ENCODE results near the gene PPL.
"Not testable (repeated sequence)": the region's sequence is repeated elsewhere in the genome, so short reads cannot be mapped to it uniquely, and the experiment has no call there.

PPL gene, protein sequence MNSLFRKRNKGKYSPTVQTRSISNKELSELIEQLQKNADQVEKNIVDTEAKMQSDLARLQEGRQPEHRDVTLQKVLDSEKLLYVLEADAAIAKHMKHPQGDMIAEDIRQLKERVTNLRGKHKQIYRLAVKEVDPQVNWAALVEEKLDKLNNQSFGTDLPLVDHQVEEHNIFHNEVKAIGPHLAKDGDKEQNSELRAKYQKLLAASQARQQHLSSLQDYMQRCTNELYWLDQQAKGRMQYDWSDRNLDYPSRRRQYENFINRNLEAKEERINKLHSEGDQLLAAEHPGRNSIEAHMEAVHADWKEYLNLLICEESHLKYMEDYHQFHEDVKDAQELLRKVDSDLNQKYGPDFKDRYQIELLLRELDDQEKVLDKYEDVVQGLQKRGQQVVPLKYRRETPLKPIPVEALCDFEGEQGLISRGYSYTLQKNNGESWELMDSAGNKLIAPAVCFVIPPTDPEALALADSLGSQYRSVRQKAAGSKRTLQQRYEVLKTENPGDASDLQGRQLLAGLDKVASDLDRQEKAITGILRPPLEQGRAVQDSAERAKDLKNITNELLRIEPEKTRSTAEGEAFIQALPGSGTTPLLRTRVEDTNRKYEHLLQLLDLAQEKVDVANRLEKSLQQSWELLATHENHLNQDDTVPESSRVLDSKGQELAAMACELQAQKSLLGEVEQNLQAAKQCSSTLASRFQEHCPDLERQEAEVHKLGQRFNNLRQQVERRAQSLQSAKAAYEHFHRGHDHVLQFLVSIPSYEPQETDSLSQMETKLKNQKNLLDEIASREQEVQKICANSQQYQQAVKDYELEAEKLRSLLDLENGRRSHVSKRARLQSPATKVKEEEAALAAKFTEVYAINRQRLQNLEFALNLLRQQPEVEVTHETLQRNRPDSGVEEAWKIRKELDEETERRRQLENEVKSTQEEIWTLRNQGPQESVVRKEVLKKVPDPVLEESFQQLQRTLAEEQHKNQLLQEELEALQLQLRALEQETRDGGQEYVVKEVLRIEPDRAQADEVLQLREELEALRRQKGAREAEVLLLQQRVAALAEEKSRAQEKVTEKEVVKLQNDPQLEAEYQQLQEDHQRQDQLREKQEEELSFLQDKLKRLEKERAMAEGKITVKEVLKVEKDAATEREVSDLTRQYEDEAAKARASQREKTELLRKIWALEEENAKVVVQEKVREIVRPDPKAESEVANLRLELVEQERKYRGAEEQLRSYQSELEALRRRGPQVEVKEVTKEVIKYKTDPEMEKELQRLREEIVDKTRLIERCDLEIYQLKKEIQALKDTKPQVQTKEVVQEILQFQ (N-terminal part only)

DNA sequence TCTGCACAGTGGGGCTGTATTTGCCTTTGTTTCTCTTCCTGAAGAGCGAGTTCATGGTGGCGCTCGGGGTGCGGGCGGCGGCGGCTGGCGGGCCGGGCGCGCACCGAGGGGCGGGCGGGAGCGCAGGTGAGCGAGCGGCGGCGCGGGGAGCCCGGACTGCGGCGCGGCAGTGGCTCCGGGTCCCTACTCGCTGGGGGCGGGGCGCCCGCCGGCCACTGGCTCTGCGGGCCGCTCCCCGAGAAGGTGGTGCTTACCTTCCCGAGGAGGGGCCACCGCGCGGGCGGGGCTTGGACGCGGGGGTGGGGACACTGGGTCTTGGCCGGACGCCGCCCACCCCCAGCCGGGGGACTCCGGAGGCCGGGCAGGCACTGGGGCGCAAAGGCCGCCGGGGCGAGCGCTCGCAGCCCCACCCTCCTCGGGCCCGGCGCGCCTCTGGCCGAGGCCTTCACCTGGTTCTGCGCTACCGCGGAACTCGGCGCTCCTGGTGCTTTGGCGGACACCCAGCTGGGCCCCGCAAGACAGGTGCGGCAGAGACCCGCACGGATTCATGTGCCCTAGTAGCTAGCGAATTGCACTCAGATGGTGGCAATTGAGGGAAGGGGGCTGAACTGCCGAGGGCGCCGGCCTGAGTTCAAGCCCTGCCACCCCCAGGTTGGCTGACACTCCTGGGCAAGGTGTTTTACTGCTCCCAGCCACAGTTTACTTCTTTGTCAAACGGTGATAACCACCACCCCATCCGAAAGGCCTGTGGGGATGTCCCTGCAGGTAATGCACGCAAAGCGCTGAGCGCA, at the start of gene PPL:
Gene PPL, minus strand, starts transcription at position 158 of the 791 bp plus-strand sequence. Its CDS starts 103 bp downstream, at position 55.
- DNase-seq: no peak

DNA sequence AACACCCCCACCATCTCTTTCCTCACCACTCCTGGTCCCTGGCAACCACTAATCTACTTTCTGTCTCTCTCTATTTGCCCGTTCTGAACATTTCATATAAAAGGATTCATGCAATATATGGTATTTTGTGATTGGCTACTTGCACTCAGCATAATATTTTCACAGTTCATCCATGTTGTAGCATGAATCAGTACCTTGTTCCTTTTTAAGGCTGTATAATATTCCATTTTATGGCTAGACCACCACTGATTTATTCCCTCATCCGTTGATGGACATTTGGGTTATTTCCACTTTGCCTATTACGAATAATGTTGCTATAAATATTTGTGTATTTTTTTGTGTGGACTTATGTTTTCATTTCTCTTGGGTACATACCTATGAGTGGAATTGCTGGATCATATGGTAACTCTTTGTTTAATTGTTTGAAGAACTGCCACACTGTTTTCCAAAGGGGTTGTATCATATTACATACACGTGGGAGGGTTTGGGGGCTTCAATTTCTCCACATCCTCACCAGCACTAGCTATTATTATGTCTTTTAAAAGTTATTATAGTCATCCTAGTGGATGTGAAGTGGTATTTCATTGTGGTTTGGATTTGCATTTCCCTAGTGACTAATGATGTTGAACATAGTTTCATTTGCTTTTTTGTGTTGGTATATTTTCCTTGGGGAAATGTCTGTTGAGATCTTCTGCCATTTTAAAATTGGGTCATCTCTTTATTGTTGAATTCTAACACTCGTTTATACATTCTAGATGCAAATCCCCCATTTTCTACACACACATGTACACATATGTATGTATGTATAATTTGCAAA, 47.4 kb upstream of the PPL start:
- no peak for DNase-seq

DNA sequence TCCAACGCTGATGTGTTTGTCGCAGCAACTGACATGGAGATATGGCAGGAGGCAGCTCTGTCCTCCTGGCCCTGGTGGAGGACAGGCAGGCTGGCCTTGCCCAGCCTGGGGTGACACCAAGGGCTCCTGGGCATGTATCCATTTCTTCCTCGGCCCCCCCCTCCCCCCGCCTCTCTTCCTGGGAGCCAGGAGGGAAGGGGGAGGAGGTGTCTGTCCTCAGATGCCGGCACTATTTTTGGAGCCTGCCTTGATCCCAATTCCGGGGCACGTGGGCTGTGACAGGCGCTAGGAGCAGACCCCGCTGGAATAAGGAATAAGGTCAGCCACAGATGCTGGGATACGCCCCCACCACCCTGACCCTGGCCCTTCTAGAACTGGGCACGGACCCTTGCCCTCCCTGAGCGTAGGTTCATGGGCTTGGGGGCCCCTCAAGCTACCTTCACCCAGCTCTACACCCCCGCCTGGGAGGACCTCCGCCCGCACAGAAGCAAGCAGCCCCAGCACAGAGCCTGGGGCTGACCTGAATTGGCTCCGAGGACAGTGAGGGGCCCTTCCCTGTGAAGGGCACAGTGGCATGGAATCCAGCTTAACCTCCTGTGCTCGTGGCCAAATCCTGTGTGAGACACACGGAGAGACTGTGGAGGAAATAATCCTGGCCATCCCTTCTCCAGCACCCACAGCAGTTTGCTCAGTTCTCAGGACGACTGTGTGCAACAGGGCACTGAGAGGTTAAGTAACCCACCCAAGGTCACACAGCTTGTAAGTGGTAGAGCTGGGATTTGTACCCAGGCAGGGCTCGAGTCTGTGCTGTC, 45.3 kb upstream of the PPL start:
- no peak for DNase-seq

DNA sequence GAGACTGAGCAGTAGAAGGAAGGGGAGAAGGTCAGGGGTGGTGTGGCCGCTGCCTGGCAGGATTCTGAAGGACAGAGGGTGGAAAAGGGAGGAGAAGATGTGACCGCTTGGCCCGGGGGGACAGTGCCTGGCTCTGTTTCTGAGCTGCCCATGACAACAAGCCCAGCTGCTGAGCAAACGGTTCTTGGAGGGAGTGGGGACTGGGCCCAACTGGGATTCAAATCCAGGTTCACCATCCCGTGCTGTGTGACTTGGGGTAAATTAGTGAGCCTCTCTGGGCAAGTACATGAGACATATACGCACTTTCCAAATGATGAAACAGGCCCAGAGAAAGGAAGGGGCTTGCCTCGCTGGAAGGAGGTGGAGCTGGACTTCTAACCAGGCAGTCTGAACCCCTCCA, 44.5 kb upstream of the PPL start:
- DNase-seq: no peak

DNA sequence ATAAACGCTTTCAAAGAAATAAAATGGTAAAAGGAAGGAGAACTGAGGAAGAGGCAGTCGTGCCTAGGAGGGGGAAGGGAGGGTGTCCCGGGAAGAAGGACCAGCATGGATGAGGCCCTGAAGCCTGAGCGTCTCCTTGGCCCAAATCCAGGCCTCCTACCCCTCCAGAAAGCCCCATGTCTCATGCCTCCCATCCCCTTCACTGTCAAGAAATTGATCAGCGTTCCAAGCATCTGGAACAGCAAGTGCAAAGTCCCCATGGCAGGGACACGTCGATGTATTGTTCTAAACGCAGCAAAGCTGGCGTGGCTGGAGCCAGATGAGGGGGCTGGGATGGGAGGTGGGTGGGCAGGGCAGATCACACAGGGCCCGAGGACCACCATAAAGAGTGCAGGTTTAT, 43.7 kb upstream of the PPL start:
- DNase-seq: no peak

DNA sequence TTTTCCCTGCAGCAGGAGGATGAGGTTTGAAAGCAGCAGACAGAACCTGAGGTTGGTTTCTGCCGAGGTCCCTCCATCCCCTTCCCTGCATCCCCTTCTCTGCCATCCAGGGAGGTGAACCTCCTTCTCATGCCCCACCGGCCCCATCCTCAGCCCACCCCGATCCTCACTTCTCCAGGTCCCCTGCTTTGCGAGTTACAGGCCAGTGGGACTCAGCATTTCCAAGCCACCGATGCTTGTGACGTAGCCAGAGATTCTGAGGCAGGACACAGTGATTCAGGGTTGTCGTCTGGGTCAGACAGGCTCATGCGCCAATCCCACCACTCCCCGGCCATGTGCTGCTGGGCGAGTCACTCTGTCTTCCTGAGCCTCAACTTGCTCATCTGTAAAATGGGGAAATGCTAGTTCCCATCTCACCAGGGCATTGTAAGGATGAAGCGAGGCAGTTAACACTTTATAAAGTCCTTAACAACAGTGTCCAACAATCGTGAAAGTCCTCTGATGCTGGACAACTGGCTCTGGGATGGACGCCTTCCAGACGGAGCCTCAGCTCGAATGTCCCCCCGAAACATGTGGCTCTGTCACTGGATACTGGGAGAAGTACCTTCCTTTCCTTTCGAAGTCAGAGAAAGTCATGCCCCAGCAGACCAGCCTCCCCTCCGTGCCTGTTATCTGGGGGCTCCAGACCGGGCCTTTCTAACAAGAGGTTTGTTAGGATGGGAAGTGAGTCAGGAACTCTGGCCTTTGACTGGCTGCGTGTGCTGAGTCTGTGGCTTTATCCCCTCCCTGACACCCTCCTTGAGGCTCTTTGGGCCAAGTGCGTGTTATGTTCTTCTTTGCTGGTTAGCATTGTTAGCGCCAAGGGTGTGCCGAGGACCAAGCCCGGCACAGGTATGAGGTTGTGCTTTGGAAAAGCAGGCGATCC, 43.0 kb upstream of the PPL start:
- DNase-seq: no peak

DNA sequence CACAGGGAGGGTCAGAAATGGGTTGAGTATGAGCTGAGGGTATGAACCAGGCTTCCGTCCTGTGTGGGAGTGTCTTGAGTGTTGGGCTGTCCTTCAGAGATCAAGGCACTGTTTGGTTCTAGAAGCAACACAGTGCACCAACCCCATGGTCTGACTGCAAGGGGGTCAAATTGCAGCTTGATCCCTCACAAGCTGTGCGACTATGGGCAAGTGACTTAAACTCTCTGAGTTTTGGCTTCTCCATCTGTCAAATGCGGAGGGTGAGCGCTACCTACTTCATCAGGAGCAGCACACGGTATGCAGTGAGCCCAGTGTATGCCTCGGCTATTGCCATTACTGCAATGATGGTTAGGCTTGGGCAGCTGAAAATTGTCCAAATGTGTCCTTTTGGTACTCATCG, 42.2 kb upstream of the PPL start:
- no peak for DNase-seq

DNA sequence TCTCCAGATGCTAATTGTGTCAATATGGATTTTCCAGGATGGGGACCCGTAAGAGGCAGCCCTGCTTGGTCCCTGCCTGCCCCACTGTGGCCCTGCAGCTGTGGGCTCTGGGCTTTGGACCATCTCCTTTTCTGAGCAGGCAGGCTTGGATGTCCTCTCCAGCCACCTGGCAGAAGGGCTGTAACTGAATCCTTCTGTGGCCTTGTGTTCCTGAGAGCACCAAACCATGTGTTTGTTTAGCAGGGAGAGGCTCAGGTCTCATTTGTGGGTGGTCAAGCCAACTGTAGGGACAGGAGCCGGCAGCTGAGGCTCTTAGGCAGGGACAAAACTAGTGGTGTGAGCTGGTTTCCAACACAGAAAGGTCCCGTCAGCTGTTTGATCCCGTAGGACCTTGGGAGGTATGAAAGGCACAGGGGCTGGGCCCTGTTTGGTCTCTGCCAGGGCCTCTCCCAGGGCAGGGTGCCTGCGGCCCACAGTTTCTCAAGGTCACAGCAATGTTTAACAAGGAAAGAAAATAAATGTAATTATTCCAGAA, 39.7 kb upstream of the PPL start:
- DNase-seq: no peak

DNA sequence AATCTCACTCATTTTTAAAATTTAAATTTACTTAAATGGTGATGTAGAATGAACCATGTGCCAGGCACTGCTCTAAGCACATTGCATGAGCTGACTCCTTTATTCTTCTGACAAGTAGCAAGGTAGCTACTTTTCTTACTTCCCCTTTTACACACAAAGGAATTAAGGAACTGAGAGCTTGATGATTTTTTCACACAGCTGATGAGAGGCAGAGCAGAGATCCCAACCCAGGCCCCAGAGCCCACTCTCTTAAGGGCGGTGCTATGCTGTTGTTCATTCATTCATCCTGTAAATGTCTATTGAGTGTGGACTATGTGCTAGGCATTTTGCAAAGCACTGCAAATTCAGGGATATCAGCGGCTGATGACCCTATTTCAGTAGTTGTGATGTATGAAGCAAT, 39.1 kb upstream of the PPL start:
- DNase-seq: no peak

DNA sequence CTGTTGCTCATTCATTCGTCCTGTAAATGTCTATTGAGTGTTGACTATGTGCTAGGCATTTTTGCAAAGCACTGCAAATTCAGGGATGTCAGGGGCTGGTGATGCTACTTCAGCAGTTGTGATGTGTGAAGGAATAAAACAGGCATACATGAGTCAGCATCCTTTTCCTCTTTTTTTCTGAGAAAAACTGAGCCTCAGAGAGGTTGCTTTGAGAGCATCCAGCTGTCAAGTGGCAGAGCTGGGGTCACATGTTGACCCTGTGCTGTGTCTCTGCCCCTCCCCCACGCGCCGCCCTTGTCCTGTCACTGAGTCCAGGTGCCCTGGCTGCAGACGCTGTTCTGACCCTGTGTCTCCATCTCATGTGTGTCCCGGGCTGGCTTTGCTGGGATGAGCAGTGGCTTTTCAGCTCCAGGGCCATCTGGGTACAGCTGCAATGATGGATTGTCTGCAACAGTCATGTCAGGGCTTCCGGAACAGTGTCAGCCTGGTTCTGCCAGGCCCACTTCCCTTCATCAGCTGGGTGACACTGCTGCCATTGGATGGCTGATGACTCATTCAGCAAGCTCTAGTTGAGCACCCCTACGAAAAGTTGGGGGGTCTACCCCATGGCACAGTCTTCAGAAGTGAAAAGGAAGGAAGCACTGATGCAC, 36.1 kb upstream of the PPL start:
- no peak for DNase-seq

DNA sequence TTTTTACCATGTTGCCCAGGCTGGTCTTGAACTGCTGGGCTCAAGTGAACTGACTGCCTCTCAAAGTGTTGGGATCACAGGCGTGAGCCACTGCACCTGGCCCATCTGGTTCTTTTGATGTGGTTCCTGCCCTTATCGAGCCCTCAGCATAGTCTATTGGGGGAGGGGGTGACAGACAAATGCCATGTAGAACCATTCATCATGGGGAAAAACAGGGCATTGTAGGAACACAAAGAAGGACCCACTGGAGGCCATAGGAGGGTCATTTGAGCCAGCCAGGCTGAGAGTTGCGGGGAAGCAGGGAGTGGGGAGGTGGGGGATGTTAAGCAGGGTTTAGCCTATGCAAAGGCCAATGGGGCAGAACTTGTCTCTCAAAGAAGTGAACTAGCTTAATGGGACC, 33.1 kb upstream of the PPL start:
- DNase-seq: no peak

DNA sequence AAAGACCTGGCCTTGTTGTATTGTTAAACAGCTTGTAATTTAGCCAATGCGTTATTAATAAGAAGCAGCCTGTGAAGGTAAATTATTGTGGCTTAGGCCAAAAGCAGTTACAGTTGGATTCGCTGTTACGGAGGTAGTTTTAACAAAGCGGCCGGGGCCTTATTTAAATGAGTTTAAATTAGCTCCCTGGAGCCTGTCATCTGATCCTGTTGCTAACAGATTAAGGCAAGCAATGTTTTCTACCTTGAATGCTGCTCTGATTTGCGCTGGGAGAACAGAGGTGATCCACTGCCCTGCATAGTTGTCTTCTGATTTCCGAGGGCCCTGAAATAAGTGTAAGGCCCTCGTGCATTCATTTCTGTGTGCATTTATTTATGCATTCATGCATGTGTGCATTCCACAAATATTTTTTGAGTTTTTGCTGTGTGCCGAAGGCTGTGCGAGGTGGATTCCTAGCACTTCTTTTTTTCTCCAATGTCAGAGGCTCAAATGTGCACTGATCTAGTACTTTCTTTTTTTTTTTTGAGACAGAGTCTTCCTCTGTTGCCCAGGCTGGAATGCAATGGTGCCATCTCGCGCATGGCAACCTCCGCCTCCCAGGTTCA, 32.0 kb upstream of the PPL start:
- DNase-seq: no peak

DNA sequence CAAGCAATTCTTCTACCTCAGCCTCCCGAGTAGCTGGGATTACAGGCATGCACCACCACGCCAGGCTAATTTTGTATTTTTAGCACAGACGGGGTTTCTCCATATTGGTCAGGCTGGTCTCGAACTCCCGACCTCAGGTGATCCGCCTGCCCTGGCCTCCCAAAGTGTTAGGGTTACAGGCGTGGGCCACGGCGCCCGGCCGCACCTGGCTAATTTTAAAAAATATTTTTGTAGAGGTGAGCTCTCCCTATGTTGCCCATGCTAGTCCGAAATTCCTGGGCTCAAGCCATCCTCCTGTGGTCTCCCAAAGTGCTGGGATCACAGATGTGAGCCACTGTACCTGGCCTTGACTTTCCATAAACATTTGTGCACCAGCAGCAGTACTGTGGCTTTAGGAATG, 31.3 kb upstream of the PPL start:
- DNase-seq: not testable (repeated sequence)

DNA sequence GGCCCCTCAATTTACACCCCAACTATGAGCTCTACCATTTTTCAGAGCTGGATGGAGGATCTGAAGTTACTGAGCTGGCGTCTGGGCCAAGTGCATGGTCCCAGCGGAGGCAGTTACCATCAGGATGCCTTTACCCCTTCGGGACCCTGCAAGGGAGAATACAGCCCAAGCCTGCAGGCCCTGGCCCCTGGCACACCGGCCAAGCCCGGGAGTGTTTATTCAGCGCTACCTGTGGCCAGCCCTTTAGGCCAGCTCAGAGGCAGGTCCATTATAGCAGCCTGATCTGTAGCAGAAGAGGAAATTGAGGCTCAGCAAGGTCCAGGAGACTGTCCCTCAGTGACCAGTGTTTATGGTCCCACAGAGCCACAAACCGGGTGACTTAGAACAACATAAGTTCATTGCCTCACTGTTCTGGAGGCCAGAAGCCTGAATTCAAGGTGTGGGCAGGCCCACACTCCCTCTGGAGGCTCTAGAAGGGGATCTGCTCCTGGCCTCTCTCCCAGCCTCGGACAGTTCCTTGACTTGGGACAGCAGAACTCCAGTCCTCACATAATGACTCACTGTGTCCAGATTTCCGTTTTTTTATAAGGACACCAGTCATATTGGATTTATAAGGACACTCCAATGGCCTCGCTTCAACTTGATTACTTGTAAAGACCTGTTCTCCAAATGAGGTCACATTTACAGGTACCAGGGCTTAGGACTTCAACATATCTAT, 29.9 kb upstream of the PPL start:
- DNase-seq: no peak

DNA sequence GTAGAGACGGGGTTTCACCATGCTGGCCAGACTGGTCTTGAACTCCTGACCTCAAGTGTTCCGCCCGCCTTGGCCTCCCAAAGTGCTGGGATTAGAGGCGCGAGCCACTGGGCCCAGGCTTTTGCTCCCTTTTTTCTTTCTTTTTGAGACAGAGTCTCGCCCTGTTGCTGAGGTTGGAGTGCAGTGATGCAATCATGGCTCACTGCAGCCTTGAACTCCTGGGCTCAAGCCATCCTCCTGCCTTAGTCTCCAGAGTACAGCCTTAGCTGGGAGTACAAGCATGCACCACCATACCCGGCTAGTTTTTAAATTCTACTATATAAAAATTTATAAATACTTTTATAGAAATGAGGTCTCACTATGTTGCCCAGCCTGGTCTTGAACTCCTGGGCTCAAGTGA, 26.6 kb upstream of the PPL start:
- not testable (repeated sequence) for DNase-seq

DNA sequence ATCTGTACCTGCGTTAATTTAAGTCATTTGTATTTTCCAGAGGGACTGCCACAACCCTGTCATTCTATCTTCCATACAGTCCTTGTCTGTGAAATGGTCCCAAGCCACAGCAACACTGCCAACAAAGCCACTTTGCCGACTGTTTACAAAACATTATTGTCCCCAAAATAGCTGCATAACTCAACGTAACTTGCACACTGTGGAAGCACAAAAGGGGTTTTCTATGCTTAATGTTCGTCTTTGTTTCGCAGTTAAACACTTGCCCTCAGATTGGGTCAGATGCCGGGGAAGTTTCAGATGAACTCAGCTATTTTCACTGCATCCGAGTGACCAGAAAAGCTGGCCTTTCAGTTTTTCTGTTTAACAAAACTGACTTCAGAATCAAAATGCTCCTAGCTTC, 25.8 kb upstream of the PPL start:
- no peak for DNase-seq

DNA sequence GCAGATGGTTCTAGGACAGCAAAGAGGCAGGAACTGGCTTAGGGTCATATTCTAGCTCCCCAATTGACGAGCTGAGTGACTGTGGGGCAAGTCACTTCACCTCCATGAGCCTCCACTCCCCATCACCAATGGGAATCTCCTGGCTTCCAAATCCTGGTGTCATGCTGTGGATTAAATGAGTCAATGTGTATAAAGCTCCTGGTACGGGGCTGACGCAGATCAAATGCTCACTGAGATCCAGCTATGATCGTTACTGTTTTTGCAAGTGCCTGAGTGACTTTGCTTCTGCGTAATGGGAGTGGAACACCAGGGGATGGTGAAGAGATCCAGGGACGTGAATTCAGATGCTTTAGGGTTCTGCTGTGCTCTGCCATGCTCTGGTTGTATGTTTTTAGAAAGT, 23.6 kb upstream of the PPL start:
- no peak for DNase-seq

All from CD4-positive, alpha-beta T cell treated with Interleukin-12 subunit alpha and Interleukin-12 subunit beta, for 1 hour (primary cell).